Omental fat pad (tissue), 4 donors: Measurements from ENCODE around the gene NDC80. TPM values are rescaled to one million over a fixed set of nuclear protein-coding genes. Genes with fewer than 3 reads are reported as not detected.

Experiments
- ATAC-seq: fragments of 150-250 bp; one replicate; pipeline ENCODE4 v1.9.1; 2016; ENCODE audit warnings: mild to moderate bottlenecking, moderate library complexity; ENCODE audit not compliant: low FRiP score
- DNase-seq: peaks from one replicate; pipeline ENCODE4 v3.0.0-alpha.2; 2019; ENCODE audit warnings: low spot score
- total RNA-seq, 4 donors: library from RNA; depleted of rRNA; stranded (reverse); fragments of >200 nt; gene quantifications; one replicate each; pipeline ENCODE4 v1.1.0, GENCODE V29; 2016
- TF ChIP-seq, protein P1 (sequence below), 3 donors: fragments of 450-650 bp; IDR thresholded peaks; one replicate each; pipeline ENCODE4 v1.5.1; 2016 to 2017; ENCODE audit warnings: antibody characterized with exemption in 3 of 3, mild to moderate bottlenecking in 3 of 3, moderate library complexity in 2 of 3

Gene NDC80
- total RNA-seq, 4 donors from 2014 or later, result 0.19 to 2.3 (median 0.37) TPM; not detected in 1

DNA sequence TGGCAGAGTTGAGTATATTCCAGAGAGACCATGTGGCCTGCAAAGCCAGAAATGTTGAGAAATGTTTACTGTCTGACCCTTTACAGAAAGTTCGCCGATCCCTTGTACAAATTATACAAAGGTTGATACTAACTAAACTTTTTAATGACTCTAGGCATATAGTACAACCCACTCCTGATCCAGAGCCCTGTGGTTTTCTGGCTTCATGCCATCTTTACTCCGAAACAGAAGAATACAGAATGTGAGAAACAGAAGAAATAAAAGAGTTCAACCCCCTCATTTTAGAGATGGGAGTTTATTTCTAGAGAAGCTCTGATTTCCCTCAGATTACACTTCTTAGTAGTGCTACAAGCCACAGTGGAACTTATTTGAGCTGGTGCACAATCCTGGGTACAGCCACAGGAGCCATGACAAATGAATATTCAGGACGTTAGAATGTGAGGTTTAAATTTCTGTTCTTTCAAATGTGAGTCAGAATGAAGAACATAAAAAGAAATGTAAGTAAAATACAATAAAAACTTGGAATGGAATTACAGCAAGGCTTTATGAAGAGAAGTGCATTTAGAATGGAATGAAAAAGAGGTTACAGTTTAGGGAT is 46.1 kb downstream of the NDC80 start:
- DNase-seq (no peak), ATAC-seq (no peak)
- TF ChIP-seq, protein P1, sequence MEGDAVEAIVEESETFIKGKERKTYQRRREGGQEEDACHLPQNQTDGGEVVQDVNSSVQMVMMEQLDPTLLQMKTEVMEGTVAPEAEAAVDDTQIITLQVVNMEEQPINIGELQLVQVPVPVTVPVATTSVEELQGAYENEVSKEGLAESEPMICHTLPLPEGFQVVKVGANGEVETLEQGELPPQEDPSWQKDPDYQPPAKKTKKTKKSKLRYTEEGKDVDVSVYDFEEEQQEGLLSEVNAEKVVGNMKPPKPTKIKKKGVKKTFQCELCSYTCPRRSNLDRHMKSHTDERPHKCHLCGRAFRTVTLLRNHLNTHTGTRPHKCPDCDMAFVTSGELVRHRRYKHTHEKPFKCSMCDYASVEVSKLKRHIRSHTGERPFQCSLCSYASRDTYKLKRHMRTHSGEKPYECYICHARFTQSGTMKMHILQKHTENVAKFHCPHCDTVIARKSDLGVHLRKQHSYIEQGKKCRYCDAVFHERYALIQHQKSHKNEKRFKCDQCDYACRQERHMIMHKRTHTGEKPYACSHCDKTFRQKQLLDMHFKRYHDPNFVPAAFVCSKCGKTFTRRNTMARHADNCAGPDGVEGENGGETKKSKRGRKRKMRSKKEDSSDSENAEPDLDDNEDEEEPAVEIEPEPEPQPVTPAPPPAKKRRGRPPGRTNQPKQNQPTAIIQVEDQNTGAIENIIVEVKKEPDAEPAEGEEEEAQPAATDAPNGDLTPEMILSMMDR (IDR thresholded peaks at IDR 0.05), result no peak

DNA sequence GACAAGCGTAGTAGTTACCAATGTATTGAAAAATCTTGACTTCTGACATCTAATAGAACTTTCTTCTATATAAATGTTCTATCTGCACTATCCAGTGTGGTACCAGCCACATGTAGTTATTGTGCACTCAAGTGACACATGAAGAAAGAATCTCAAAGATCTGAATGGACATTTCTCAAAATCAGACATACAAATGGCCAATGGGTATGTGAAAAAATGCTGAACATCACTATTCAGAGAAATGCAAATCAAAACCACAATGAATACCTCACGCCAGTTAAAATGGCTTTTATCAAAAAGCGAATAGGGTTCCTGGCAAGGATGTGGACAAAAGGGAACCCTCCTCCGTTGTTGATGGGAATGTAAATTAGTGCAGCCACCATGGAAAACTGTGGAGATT is 46.7 kb downstream of the NDC80 start:
- ATAC-seq (no peak), DNase-seq (no peak)
- TF ChIP-seq, protein P1 (IDR thresholded peaks at IDR 0.05), result no peak

DNA sequence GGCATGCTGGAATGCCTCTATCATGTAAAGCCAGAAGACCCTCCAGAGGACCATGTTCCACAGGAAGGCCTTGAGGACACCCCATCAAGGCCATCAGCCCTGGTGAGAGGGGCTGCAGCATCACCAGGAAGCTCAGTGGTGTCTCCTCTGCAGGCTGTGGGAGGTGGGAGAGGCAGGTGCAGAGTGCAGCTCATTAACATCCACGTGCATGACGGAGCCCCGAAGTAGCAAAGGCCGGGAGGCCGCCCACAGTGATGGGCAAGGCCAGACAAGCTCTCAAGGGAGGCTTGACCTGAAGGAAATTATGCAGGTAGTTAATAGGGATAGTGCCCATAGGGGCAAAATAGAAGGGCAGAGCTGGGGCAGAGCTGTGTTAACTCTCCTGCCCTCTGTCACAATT is 53.9 kb downstream of the NDC80 start:
- TF ChIP-seq, protein P1 (IDR thresholded peaks at IDR 0.05), result no peak
- no peak for DNase-seq
- no peak for ATAC-seq

DNA sequence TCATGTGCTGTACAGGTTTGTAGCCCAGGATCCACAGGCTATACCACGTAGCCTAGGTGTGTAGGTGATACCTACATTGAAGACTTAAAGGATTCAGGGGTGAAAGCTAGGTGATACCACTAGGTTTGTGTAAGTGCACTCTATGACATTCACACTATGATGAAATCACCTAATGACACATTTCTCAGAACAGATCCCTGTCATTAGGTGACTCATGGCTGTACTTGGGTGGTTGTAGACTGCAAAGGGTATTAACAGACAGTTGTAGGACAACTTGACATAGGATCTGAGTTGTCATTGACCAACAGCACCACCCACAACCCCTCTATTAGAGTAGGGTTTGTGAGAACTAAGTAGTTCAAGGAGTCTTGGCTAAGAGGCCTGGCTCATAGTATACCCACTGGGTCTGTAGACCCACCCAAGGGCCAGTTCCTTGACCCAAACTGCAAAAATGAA is 56.5 kb downstream of the NDC80 start:
- DNase-seq (no peak), ATAC-seq (no peak)
- TF ChIP-seq, protein P1 (IDR thresholded peaks at IDR 0.05), result no peak

DNA sequence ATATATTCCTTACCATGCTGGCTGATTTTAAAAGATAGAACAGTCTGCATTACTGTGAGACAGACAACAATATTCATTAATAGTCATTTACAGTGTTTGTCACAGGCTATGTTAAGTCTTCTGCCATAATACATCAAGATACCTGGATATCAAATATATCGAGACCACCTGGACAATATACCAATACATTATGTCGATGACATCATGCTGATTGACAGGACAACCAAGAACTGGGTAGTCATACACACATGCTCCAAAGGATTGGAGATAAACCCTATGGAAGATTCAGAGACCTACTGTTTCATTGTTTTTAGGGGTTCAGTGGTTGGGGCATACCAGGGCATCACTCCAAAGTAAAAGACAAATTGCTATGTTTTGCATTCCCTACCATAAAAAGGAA is 57.6 kb downstream of the NDC80 start:
- DNase-seq (no peak), ATAC-seq (no peak)
- TF ChIP-seq, protein P1 (IDR thresholded peaks at IDR 0.05), result no peak

DNA sequence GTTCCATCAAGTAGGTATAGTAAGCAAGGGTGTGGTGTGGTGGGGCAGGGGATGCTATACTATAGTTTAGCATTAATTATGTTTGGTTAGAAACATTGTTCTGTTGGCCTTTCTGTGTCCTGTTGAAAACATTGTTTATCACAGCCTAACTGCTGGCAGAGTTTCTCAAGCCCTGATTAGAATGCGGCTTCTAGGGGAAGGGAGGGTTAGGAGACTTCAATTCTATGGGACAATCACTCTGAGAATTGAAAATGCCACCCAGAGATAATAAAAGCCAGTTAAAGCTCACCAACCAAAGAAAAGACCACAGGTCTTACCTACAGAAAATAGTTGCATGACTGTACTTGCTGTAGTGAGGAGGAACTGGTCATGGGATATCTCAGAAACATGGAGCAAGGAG is 64.2 kb downstream of the NDC80 start:
- DNase-seq, result no peak
- no peak for ATAC-seq
- TF ChIP-seq, protein P1 (IDR thresholded peaks at IDR 0.05), result no peak

DNA sequence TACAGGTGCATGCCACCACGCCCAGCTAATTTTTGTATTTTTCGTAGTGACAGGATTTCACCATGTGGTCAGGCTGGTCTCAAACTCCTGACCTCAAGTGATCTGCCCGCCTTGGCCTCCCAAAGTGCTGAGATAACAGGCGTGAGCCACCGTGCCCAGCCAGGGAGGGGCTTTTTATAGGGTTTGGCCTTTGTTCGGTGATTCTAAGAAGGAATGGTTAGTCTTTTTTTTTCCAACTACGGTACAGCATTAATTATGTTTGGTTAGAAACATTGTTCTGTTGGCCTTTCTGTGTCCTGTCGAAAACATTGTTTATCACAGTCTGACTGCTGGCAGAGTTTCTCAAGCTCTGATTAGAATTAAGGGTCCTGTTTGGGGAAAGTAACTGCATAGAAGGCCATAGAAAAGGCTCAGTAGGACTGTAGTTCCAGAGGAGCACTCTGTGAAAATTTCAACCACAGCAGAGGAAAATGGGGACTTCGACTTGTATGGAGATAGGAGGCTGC is 64.8 kb downstream of the NDC80 start:
- ATAC-seq, result no peak
- DNase-seq, result no peak
- TF ChIP-seq, protein P1 (IDR thresholded peaks at IDR 0.05), result no peak
